K562 (cell line): ENCODE measurements around the gene ZFYVE21. TPM values are rescaled to one million over a fixed set of nuclear protein-coding genes. Genes with fewer than 3 reads are reported as not detected.

ENCODE experiments used
- MCM2 ChIP-seq: fragments of 450-650 bp; IDR thresholded peaks from 2 replicates; pipeline ENCODE4 v1.6.1; 2017; ENCODE audit warnings: low read depth, mild to moderate bottlenecking
- MIER1 ChIP-seq: fragments of 450-650 bp; IDR thresholded peaks from 2 replicates; pipeline ENCODE4 v1.6.1; 2016; ENCODE audit warnings: antibody characterized with exemption, mild to moderate bottlenecking, low read depth
- NEUROD1 ChIP-seq: fragments of 150-350 bp; IDR thresholded peaks from 2 replicates; pipeline ENCODE4 v1.6.1; 2014; ENCODE audit warnings: borderline replicate concordance, low read length, low read depth; ENCODE audit not compliant: partially characterized antibody
- PURB ChIP-seq: sonication (generic); formaldehyde crosslinking; IDR thresholded peaks from 2 replicates; pipeline ENCODE4 v1.9.0; 2021; ENCODE audit warnings: low read depth, mild to moderate bottlenecking, missing genetic modification reagents
- ZBTB1 ChIP-seq: sonication (generic); formaldehyde crosslinking; IDR thresholded peaks from 2 replicates; pipeline ENCODE4 v1.8.1; 2023; ENCODE audit warnings: missing genetic modification reagents, low read depth, mild to moderate bottlenecking, borderline replicate concordance
- ZBTB7A ChIP-seq: IDR thresholded peaks from 2 replicates; pipeline ENCODE4 v1.6.1; 2011; ENCODE audit warnings: low read depth, mild to moderate bottlenecking, low read length, moderate library complexity, borderline replicate concordance; ENCODE audit not compliant: control insufficient read depth
- ZNF77 ChIP-seq: fragments of 250-450 bp; sonication (Bioruptor Pico); IDR thresholded peaks from 2 replicates; pipeline ENCODE4 v1.5.0; 2020
- polyA plus RNA-seq, 8 experiments: library from polyadenylated mRNA; depleted of rRNA in 4 of 8; stranded (reverse) in 5 of 8; unstranded in 3 of 8; fragments of >200 nt; fragmentation: Nextera tagmentation in 2 of 8; fragmentation: Illumina TruSeq in 1 of 8; extraction: Ambion mirVana in 2 of 8; extraction: Trizol in 1 of 8; gene quantifications; 2 replicates each; pipeline versions ENCODE4 v1.2.1 to v1.2.3, GENCODE V29; 2011 to 2014; ENCODE audit warnings: inconsistent platforms in 1 of 8, missing spikeins in 1 of 8
- total RNA-seq, 7 experiments: library from RNA; depleted of rRNA in 6 of 7; stranded (reverse); fragments of >200 nt in 6 of 7; fragmentation: Illumina TruSeq in 2 of 7; extraction: Trizol in 2 of 7; gene quantifications; 2 replicates each; pipeline versions ENCODE4 v1.2.1 to v1.2.3, GENCODE V29; 2011 to 2021; ENCODE audit warnings: low replicate concordance in 1 of 7
- TF ChIP-seq, protein P1 (sequence below): fragments of 200-600 bp; sonication (generic); IDR thresholded peaks from one replicate; pipeline ENCODE4 v1.6.1; 2012; ENCODE audit warnings: mild to moderate bottlenecking, low read depth, low read length, inconsistent platforms

The ZFYVE21 gene
- total and polyA plus RNA-seq, 9 of the 15 experiments (the other 6 are each of a cell fraction or from before 2014, with no cell fraction given) = 0.90 to 23.1 (median 15.6) TPM

GRCh38 chr14:103718572-103718971 is 3.0 kb downstream of the ZFYVE21 start (continued):
- TF ChIP-seq ZBTB7A (no peak), NEUROD1 (no peak), ZBTB1 (no peak), PURB (no peak), MCM2 (no peak), MIER1 (no peak), ZNF77 (no peak)
- TF ChIP-seq, protein P1, sequence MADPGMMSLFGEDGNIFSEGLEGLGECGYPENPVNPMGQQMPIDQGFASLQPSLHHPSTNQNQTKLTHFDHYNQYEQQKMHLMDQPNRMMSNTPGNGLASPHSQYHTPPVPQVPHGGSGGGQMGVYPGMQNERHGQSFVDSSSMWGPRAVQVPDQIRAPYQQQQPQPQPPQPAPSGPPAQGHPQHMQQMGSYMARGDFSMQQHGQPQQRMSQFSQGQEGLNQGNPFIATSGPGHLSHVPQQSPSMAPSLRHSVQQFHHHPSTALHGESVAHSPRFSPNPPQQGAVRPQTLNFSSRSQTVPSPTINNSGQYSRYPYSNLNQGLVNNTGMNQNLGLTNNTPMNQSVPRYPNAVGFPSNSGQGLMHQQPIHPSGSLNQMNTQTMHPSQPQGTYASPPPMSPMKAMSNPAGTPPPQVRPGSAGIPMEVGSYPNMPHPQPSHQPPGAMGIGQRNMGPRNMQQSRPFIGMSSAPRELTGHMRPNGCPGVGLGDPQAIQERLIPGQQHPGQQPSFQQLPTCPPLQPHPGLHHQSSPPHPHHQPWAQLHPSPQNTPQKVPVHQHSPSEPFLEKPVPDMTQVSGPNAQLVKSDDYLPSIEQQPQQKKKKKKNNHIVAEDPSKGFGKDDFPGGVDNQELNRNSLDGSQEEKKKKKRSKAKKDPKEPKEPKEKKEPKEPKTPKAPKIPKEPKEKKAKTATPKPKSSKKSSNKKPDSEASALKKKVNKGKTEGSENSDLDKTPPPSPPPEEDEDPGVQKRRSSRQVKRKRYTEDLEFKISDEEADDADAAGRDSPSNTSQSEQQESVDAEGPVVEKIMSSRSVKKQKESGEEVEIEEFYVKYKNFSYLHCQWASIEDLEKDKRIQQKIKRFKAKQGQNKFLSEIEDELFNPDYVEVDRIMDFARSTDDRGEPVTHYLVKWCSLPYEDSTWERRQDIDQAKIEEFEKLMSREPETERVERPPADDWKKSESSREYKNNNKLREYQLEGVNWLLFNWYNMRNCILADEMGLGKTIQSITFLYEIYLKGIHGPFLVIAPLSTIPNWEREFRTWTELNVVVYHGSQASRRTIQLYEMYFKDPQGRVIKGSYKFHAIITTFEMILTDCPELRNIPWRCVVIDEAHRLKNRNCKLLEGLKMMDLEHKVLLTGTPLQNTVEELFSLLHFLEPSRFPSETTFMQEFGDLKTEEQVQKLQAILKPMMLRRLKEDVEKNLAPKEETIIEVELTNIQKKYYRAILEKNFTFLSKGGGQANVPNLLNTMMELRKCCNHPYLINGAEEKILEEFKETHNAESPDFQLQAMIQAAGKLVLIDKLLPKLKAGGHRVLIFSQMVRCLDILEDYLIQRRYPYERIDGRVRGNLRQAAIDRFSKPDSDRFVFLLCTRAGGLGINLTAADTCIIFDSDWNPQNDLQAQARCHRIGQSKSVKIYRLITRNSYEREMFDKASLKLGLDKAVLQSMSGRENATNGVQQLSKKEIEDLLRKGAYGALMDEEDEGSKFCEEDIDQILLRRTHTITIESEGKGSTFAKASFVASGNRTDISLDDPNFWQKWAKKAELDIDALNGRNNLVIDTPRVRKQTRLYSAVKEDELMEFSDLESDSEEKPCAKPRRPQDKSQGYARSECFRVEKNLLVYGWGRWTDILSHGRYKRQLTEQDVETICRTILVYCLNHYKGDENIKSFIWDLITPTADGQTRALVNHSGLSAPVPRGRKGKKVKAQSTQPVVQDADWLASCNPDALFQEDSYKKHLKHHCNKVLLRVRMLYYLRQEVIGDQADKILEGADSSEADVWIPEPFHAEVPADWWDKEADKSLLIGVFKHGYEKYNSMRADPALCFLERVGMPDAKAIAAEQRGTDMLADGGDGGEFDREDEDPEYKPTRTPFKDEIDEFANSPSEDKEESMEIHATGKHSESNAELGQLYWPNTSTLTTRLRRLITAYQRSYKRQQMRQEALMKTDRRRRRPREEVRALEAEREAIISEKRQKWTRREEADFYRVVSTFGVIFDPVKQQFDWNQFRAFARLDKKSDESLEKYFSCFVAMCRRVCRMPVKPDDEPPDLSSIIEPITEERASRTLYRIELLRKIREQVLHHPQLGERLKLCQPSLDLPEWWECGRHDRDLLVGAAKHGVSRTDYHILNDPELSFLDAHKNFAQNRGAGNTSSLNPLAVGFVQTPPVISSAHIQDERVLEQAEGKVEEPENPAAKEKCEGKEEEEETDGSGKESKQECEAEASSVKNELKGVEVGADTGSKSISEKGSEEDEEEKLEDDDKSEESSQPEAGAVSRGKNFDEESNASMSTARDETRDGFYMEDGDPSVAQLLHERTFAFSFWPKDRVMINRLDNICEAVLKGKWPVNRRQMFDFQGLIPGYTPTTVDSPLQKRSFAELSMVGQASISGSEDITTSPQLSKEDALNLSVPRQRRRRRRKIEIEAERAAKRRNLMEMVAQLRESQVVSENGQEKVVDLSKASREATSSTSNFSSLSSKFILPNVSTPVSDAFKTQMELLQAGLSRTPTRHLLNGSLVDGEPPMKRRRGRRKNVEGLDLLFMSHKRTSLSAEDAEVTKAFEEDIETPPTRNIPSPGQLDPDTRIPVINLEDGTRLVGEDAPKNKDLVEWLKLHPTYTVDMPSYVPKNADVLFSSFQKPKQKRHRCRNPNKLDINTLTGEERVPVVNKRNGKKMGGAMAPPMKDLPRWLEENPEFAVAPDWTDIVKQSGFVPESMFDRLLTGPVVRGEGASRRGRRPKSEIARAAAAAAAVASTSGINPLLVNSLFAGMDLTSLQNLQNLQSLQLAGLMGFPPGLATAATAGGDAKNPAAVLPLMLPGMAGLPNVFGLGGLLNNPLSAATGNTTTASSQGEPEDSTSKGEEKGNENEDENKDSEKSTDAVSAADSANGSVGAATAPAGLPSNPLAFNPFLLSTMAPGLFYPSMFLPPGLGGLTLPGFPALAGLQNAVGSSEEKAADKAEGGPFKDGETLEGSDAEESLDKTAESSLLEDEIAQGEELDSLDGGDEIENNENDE = no peak
